NB4 (cell line): Measurements from ENCODE around the gene CMSS1.

ENCODE experiments used
- POLR2A ChIP-seq: IDR thresholded peaks from 2 replicates; pipeline ENCODE4 v1.6.1; 2011; ENCODE audit warnings: mild to moderate bottlenecking; ENCODE audit not compliant: insufficient read length; ENCODE audit errors: extremely low read depth
- TF ChIP-seq, protein P1 (sequence below): IDR thresholded peaks from one replicate; pipeline ENCODE4 v1.5.1; 2012; ENCODE audit warnings: low read depth, low read length
- TF ChIP-seq, protein P2 (sequence below): IDR thresholded peaks from 2 replicates; pipeline ENCODE4 v1.6.1; 2011; ENCODE audit warnings: low read depth, low read length

DNA sequence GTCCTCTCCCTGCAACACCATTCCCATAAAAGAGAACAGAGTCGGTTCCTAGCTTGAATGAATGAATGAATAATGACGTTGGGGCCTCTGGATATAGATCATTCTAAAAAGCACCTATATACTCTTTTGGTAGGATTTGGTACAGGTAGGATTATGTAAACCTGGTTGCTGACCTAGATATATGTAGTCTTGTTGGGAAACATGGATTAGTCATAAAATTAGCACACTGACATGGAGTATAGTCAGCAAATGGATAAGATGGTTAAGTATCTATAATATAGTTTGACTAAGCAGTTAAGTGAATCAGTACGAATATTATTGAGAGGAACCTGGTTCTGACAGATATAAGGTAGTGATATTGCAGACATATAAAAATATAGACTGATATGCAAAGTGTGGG, 154.1 kb downstream of the CMSS1 start:
- TF ChIP-seq POLR2A, result no peak
- TF ChIP-seq, protein P1, sequence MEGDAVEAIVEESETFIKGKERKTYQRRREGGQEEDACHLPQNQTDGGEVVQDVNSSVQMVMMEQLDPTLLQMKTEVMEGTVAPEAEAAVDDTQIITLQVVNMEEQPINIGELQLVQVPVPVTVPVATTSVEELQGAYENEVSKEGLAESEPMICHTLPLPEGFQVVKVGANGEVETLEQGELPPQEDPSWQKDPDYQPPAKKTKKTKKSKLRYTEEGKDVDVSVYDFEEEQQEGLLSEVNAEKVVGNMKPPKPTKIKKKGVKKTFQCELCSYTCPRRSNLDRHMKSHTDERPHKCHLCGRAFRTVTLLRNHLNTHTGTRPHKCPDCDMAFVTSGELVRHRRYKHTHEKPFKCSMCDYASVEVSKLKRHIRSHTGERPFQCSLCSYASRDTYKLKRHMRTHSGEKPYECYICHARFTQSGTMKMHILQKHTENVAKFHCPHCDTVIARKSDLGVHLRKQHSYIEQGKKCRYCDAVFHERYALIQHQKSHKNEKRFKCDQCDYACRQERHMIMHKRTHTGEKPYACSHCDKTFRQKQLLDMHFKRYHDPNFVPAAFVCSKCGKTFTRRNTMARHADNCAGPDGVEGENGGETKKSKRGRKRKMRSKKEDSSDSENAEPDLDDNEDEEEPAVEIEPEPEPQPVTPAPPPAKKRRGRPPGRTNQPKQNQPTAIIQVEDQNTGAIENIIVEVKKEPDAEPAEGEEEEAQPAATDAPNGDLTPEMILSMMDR, result no peak
- TF ChIP-seq, protein P2, sequence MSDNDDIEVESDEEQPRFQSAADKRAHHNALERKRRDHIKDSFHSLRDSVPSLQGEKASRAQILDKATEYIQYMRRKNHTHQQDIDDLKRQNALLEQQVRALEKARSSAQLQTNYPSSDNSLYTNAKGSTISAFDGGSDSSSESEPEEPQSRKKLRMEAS, result no peak
